Esophagus squamous epithelium (tissue), 5 donors: ENCODE data around the gene LPAR5. TPM values are rescaled to one million over a fixed set of nuclear protein-coding genes. Genes with fewer than 3 reads are reported as not detected.

ENCODE experiments used
- DNase-seq: peaks from one replicate; lab custom pipeline; 2025; lab: John Stamatoyannopoulos, UW
- H3K27ac ChIP-seq, 4 donors: fragments of 200-600 bp; sonication (generic); one replicate each; pipeline ENCODE4 v1.5.1; 2016 to 2019; ENCODE audit warnings: mild to moderate bottlenecking in 1 of 4
- H3K27me3 ChIP-seq, 4 donors: fragments of 200-600 bp; sonication (generic); 1 replicate in 3 of 4; 2 replicates in 1 of 4; pipeline versions ENCODE4 v1.5.1 to v1.6.0; 2017 to 2021; ENCODE audit warnings: antibody characterized with exemption in 1 of 4
- H3K36me3 ChIP-seq, 3 donors: fragments of 200-600 bp; sonication (generic); one replicate each; pipeline ENCODE4 v1.5.1; 2016 to 2019
- H3K4me1 ChIP-seq, 3 donors: fragments of 200-600 bp; sonication (generic); one replicate each; pipeline ENCODE4 v1.5.1; 2017 to 2019
- H3K4me3 ChIP-seq, 4 donors: fragments of 200-600 bp; sonication (generic); 1 replicate in 3 of 4; 2 replicates in 1 of 4; pipeline ENCODE4 v1.5.1; 2016 to 2019; ENCODE audit warnings: mild to moderate bottlenecking in 2 of 4, moderate library complexity in 1 of 4
- H3K9me3 ChIP-seq, 3 donors: fragments of 200-600 bp; sonication (generic); one replicate each; pipeline ENCODE4 v1.5.1; 2016 to 2019
- CTCF ChIP-seq, 6 experiments: fragments of 450-650 bp in 4 of 6; fragments of 200-600 bp in 2 of 6; sonication (generic) in 2 of 6; IDR thresholded peaks; one replicate each; pipeline ENCODE4 v1.5.1; 2016 to 2019; ENCODE audit warnings: antibody characterized with exemption in 6 of 6, mild to moderate bottlenecking in 4 of 6, moderate library complexity in 4 of 6
- POLR2A ChIP-seq, 4 donors: fragments of 450-650 bp; IDR thresholded peaks; one replicate each; pipeline ENCODE4 v1.6.1; 2017; ENCODE audit warnings: antibody characterized with exemption in 4 of 4, mild to moderate bottlenecking in 4 of 4, moderate library complexity in 3 of 4
- WGBS, 2 donors: methylation state at CpG; one replicate each; pipeline ENCODE4 v1.1.5; 2018; 5-methylcytosine and 5-hydroxymethylcytosine counted together
- intact Hi-C: fragments of 100-400 bp; cut with DNase I; formaldehyde crosslinking; loops from one replicate; pipeline ENCODE4 v1.15.0; 2022
- total RNA-seq, 4 donors: library from RNA; depleted of rRNA; stranded (reverse); fragments of >200 nt; gene quantifications; one replicate each; pipeline ENCODE4 v1.1.0, GENCODE V29; 2016
- donor health status: DM: yes; HTN: yes; CAD: no.

The LPAR5 gene
- total RNA-seq, 4 donors from 2014 or later = 12.8 to 46.0 (median 17.4) TPM

DNA sequence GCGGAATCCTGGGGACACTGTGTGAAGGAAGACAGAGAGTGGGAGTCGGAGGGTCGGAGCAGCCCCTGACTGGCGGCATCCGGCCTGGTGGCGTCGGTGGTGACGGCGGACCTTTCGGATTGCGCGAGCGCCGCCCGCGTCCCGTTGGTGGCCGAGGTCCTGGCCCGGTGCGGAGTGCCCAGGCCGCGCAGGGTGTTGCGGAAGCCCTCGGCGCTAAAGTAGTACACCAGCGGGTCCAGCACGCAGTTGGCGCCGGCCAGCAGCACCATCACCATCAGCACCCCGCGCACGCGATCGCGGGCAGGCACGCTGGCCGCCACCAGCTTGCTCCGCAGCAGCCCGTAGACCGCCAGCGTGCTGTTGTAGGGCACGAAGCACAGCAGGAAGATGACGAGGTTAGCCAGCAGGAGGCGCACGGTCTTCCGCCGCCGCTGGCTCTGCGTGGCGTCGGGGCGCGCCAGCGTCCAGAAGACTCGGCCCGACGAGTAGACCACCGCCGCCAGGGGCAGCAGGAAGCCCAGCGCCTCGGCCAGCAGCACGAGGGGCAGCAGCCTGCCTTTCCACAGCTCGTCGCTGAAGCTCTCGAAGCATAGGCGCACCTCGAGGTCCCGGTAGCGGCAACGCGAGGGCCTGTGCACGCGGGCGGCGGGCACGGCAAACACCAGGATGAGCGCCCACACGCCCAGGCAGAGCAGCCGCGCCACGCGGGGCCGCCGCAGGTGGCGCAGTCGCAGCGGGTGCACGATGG lies 15.4 kb downstream of the LPAR5 start:
- Histone ChIP-seq H3K4me1 (peaks cover 0 to 9% (median 0%) of the 10 kb centered on the region in 3 donors), H3K27me3 (peaks cover 0 to 11% (median 0%) of the 10 kb centered on the region in 4 donors), H3K4me3 (peak overlapping the region in 2 of 4 donors; percentile 14 to 49), H3K36me3 (peaks cover 0 to 32% (median 10%) of the 10 kb centered on the region in 3 donors), H3K9me3 (no peaks in the 10 kb centered on the region), H3K27ac (no peak overlapping the region)
- intact Hi-C loops = no loop called here
- peak in 4 of 6 experiments; percentile 12 to 45 (median 30) for TF ChIP-seq CTCF (IDR thresholded peaks at IDR 0.05)
- TF ChIP-seq POLR2A (IDR thresholded peaks at IDR 0.05) = no peak
- no peak for DNase-seq
- WGBS, 2 donors = 33 to 75% methylated on average over 10 to 43 of the region's 88 CpGs

- H3K36me3 ChIP-seq = peaks cover 0 to 27% (median 10%) of the 10 kb centered on the region in 3 donors
- WGBS, 2 donors = 59 to 77% methylated on average over 4 of the region's 5 CpGs
- peaks cover 0 to 11% (median 0%) of the 10 kb centered on the region in 4 donors for H3K27me3 ChIP-seq
- H3K4me3 ChIP-seq = no peak overlapping the region
- no peak for DNase-seq
- TF ChIP-seq POLR2A (IDR thresholded peaks at IDR 0.05) (no peak), CTCF (IDR thresholded peaks at IDR 0.05) (no peak)
- no peaks in the 10 kb centered on the region for H3K9me3 ChIP-seq
- peaks cover 7 to 22% (median 12%) of the 10 kb centered on the region in 3 donors for H3K4me1 ChIP-seq
- H3K27ac ChIP-seq = peak overlapping the region in 1 of 4 donors; percentile 6
- intact Hi-C loops = loop anchor here (10.0 kb wide), 1 partner anchor 46 kb away; the partner anchor contains the start of gene ING4
Observed at GRCh38 chr12:6618483-6619225, 17.1 kb downstream of the LPAR5 start.

GRCh38 chr12:6615802-6616201 lies 20.0 kb downstream of the LPAR5 start:
- Histone ChIP-seq H3K4me1 (peaks cover 26 to 47% (median 30%) of the 10 kb centered on the region in 3 donors), H3K27ac (peak overlapping the region in 1 of 4 donors; percentile 43), H3K4me3 (no peak overlapping the region), H3K36me3 (peaks cover 0 to 16% (median 5%) of the 10 kb centered on the region in 3 donors), H3K27me3 (peaks cover 0 to 10% (median 0%) of the 10 kb centered on the region in 4 donors), H3K9me3 (no peaks in the 10 kb centered on the region)
- 55 to 57% methylated on average over 2 to 3 of the region's 3 CpGs for WGBS, 2 donors
- TF ChIP-seq CTCF (IDR thresholded peaks at IDR 0.05) (no peak), POLR2A (IDR thresholded peaks at IDR 0.05) (no peak)
- no peak for DNase-seq
- intact Hi-C loops = loop anchor here (10.0 kb wide), 1 partner anchor 49 kb away; the partner anchor contains the start of gene ING4

DNA sequence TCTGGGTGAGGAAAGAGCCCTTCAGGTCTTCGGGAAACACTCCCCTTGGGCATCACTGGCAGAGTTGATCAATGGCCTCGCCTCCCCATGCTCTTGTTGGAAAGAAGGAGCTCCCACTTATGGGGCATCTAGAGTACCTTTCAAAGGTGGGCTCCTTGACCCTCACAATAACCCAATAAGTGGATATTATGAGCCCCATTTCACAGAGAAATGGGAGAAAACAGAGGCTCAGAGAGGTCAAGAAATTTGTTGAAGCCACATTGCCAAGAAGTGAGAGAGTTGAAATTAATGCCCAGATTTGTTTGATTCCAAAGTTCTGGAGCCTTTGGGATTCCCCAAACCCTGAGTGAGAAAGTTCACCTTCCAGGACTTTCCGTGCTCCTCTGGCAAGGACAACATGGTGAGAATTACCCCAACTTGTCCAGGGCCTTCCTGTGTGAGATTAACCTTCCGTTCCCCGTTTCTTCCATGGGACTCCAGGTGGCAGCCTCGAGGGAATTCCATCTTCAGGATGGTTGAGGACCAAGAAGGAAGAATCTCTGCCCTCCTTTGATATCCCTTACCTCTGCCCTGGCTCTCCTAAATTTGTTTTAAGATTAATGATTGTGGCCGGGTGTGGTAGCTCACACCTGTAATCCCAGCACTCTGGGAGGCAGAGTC lies 21.1 kb downstream of the LPAR5 start:
- Histone ChIP-seq H3K27me3 (no peaks in the 10 kb centered on the region), H3K4me1 (peaks cover 26 to 38% (median 30%) of the 10 kb centered on the region in 3 donors), H3K36me3 (peaks cover 0 to 5% (median 0%) of the 10 kb centered on the region in 3 donors), H3K9me3 (no peaks in the 10 kb centered on the region), H3K4me3 (peak overlapping the region in 1 of 4 donors; percentile 6), H3K27ac (peak overlapping the region; percentile 81 to 97 (median 94))
- TF ChIP-seq POLR2A (IDR thresholded peaks at IDR 0.05) = no peak
- WGBS, 2 donors = 36 to 39% methylated on average over 4 to 7 of the region's 7 CpGs
- no peak for DNase-seq
- intact Hi-C loops = loop anchor here (10.0 kb wide), 1 partner anchor 50 kb away; the partner anchor contains the start of gene ING4
